ENCODE results near the gene ERVK3-1. TPM values are rescaled to one million over a fixed set of nuclear protein-coding genes. Genes with fewer than 3 reads are reported as not detected.
"Not testable (repeated sequence)": the region's sequence is repeated elsewhere in the genome, so short reads cannot be mapped to it uniquely, and the experiment has no call there.

The ERVK3-1 gene
- total RNA-seq, 1 donor from 2014 or later: 30.6 TPM

DNA sequence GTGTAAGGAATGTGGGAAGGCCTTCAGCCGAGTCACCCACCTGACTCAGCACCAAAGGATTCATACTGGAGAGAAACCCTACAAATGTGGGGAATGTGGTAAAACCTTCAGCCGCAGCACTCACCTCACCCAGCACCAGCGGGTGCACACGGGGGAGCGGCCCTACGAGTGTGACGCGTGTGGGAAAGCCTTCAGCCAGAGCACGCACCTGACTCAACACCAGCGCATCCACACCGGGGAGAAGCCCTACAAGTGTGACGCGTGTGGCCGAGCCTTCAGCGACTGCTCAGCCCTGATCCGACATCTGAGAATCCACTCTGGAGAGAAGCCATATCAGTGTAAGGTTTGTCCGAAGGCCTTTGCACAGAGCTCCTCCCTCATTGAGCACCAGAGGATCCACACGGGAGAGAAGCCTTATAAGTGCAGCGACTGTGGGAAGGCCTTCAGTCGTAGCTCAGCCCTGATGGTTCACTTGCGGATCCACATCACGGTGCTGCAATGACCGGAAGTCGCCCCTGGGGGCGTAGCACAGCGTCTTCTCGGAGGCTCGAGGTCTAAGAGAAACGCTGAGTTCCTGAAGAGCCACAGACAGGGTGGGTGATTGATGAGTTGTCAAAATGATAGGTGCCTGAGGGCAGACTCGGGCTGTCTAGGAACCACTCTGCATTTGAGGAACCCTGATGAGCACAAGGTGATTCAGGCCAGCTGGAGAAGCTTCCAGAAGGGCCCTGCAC lies 33.8 kb downstream of the ERVK3-1 start:
- DNase-seq (ENCODE audit: low spot score): no peak

GRCh38 chr19:58345558-58345957 lies 40.4 kb downstream of the ERVK3-1 start:
- no peak for DNase-seq (ENCODE audit: low spot score)

DNA sequence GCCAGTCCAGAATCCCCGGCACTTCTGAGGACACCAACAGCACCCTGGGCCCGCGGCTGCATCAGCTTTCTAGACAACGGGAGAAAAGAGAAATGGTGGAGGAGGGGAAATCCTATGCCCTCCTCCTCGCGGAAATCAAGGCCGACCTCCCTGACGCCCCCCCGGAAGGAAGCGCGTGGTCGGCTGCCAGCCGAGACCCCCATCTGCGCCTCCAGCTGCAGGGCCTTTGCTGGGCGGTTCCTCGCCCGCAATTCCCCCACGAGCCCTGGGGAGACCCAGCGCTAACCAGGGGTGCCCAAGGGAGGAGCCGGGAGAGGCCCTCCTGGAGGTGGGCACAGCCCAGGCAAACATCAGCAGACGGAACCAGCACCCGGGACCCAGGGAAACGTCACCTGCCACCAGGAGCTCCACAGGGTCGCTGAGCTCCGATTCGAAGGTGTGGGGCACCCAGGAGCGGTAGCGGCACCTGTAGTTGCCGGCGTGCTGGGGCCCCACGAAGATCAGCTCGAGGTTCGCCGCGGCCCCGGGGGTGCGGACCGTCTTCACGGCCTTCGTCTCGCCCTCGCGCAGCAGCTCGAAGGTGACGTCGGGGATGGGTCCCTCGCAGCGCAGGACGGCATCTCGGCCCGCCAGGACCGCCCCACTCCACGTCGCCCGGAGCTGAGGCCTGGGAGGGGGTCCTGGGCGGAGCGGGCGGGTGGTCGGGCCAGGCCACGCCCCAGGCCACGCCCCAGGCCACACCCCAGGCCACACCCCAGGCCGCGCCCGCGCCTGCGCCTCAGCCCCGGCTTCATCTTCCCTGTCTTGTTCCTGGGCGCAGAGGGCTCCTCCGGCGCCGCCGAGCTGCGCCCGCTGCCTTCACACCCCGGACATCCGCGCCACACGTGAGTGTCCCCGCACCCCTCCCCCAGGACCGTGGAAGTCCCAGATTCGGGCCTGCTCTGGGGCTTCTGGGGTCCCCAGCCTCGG lies 42.1 kb downstream of the ERVK3-1 start:
- no peak for DNase-seq (ENCODE audit: low spot score)

DNA sequence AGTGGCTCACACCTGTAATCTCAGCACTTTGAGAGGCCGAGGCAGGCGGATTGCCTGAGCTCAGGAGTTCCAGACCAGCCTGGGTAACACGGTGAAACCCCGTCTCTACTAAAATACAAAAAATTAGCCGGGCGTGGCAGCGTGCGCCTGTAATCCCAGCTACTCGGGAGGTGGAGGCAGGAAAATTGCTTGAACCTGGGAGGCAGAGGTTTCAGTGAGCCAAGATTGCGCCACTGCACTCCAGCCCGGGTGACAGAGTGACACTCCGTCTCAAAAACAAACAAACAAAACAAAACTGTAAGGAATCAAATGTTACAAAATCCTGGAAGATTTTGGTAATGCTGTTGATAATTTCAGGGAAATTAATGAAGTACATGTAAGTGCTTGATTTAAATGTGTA lies 42.9 kb downstream of the ERVK3-1 start:
- DNase-seq (ENCODE audit: low spot score): not testable (repeated sequence)

DNA sequence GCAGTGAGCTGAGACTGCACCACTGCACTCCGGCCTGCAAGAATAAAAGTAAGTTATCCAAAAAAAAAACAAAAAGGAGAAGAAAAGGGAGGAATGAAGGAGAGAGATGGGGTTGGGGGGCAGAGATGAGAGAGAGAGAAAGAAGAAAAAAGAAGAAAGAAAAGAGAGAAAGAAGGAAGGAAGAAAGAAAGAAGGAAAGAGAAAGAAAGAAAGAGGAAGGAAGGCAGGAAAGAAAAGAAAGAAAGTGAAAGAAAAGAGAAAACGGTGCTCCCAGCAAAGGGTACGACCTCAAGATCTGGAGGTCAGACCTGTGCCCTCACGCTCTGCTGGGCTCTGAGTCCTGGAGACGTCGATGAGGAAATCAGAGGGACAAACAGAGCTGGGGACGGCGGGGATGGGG lies 44.4 kb downstream of the ERVK3-1 start:
- DNase-seq (ENCODE audit: low spot score): no peak

GRCh38 chr19:58350001-58350861 lies 45.1 kb downstream of the ERVK3-1 start:
- no peak for DNase-seq (ENCODE audit: low spot score)

DNA sequence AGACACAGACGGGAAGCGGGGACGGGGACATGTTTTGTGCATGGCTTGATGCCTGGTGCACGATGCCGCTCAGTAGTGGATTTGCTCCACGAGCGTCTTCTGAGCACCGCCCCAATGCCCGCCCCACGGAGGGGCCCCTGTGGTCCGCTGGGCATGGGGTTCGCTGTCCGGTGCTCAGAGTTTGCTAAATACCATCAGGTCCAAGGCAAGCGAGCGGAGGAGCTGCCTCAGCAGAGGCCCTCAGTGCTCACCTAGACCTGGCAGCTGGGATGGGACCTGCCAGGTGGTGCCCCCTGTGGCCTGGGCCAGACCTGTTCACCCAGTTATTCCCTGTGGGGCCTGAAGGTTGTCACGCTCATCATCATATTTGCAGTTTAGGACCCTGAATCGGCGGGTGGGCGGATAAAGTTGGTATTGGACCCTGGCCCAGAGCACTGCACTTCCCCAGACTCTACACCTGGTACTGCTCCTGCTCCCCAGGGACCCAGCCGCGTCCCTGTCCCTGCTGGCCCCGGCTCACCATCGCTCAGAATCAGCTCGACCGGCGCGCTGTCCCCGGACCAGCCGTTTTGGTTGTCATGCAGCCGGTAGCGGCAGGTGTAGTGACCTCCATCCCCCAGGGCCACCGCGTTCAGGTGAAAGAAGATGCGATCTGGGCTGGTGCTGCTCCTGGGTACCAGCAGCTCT lies 45.8 kb downstream of the ERVK3-1 start:
- no peak for DNase-seq (ENCODE audit: low spot score)

- no peak for DNase-seq (ENCODE audit: low spot score)
These were observed 46.3 kb downstream of the ERVK3-1 start for GRCh38 chr19:58351558-58351878.

GRCh38 chr19:58351990-58352755 lies 47.0 kb downstream of the ERVK3-1 start:
- no peak for DNase-seq (ENCODE audit: low spot score)

- DNase-seq (ENCODE audit: low spot score): no peak
These were observed 47.8 kb downstream of the ERVK3-1 start, which contains the start of gene A1BG for GRCh38 chr19:58352760-58353671. Gene A1BG (minus strand): TSS chr19:58353492. CDS start chr19:58353437, 55 bp downstream.

GRCh38 chr19:58353717-58354477 lies 48.7 kb downstream of the ERVK3-1 start:
- no peak for DNase-seq (ENCODE audit: low spot score)

- DNase-seq (ENCODE audit: low spot score): no peak
These were observed 49.4 kb downstream of the ERVK3-1 start for GRCh38 chr19:58354478-58355030.

- no peak for DNase-seq (ENCODE audit: low spot score)
These were observed 50.1 kb downstream of the ERVK3-1 start for GRCh38 chr19:58355215-58355796.

GRCh38 chr19:58355908-58356765 lies 51.0 kb downstream of the ERVK3-1 start:
- no peak for DNase-seq (ENCODE audit: low spot score)

DNA sequence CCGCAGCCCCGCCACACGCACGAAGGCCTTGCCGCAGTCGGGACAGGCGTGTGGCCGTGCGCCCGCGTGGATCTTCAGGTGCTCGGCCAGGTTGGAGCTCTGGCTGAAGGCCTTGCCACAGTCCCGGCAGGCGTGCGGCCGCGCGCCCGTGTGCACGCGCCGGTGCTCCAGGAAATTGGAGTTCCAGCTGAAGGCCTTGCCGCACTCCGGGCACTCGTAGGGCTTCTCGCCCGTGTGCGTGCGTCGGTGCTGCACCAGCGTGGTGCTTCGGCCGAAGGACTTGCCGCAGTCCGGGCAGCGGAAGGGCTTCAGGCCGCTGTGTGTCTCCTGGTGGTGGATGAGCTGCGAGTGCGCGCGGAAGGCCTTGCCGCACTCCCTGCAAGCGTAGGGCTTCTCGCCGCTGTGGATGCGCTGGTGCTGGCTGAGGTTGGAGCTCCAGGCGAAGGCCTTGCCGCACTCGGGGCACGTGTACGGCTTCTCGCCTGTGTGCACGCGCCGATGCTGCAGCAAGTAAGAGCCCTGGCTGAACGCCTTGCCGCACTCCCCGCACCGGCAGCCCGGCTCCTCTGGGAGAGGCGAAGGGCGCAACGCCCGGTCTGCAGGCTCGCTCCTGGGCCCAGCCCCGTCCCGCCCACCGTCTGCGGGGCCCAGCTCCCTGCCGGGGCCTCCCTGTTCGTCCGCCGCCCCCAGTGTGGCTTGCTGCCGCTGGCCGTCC lies 51.7 kb downstream of the ERVK3-1 start:
- DNase-seq (ENCODE audit: low spot score): no peak
